AG04450 (cell line): ENCODE results near the gene NUDT9. TPM values are rescaled to one million over a fixed set of nuclear protein-coding genes. Genes with fewer than 3 reads are reported as not detected.

Source experiments
- CTCF ChIA-PET: fragments of 300-600, 350-600 bp; formaldehyde crosslinking; extraction: SDS; loops from one replicate; lab custom pipeline; 2022; ENCODE audit warnings: antibody characterized with exemption, inconsistent platforms; lab: Charles Lee
- POLR2A ChIA-PET: fragments of 350-600 bp; formaldehyde crosslinking; extraction: SDS; loops from one replicate; lab custom pipeline; 2021; ENCODE audit warnings: antibody characterized with exemption, inconsistent platforms; lab: Yijun Ruan, JAX
- DNase-seq: peaks from one replicate; pipeline ENCODE4 v3.0.0-alpha.2; 2011; ENCODE audit warnings: low read depth, low spot score
- H3K27ac ChIP-seq: one replicate; pipeline ENCODE4 v1.5.1; 2012; ENCODE audit warnings: low read depth, low read length, control low read depth
- H3K27me3 ChIP-seq: one replicate; pipeline ENCODE4 v1.6.0; 2012; ENCODE audit warnings: low read length; ENCODE audit not compliant: control insufficient read depth, insufficient read depth
- H3K4me3 ChIP-seq: 2 replicates; pipeline ENCODE4 v1.5.1; 2011; ENCODE audit warnings: mild to moderate bottlenecking, low read depth, low read length, control low read depth
- H3K9me3 ChIP-seq: 2 replicates; pipeline ENCODE4 v1.5.1; 2012; ENCODE audit warnings: low read length; ENCODE audit not compliant: control insufficient read depth, insufficient read depth
- polyA plus RNA-seq: library from polyadenylated mRNA; depleted of rRNA; stranded (reverse); fragments of >200 nt; gene quantifications from 2 replicates; pipeline ENCODE4 v1.2.3, GENCODE V29; 2011
- TF ChIP-seq, protein P1 (sequence below): IDR thresholded peaks from 2 replicates; pipeline ENCODE4 v1.5.1; 2011; ENCODE audit warnings: low read depth, low read length, control low read depth, inconsistent platforms

NUDT9 gene
- polyA plus RNA-seq, 1 experiment, result 31.4 TPM

DNA sequence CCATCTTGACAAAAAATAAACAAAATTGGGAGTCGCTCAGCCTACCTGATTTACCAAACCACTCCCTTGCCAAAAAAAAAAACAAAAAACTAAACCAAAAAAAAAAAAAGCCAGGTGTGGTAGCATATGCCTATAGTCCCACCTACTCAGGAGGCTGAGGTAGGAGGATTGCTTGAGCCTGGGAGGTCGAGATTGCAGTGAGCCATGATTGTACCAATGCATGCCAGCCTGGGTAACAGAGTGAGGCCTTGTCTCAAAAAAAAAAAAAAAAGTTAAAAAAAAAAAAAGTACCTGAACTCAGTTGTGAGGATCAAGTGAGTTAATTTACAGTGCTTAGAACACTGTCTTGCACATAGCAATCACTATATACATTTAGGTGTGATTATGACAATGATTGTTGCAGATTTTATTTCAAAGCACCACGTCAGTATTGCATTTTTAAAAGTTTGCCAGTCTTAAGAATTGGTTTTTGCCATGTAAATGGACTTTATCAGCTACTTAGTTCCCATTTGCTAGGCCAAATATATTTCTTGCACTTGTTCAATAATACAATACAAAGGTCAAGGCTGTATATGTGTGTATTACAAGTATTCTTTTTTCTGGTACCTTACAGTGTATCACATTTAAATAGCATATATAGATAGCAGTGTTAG lies 4.6 kb downstream of the NUDT9 start:
- H3K4me3 ChIP-seq, result no peak overlapping the region
- CTCF ChIA-PET, result no interaction called here
- no peaks in the 10 kb centered on the region for H3K27me3 ChIP-seq
- H3K27ac ChIP-seq, result no peak overlapping the region
- POLR2A ChIA-PET, result no interaction called here
- TF ChIP-seq, protein P1, sequence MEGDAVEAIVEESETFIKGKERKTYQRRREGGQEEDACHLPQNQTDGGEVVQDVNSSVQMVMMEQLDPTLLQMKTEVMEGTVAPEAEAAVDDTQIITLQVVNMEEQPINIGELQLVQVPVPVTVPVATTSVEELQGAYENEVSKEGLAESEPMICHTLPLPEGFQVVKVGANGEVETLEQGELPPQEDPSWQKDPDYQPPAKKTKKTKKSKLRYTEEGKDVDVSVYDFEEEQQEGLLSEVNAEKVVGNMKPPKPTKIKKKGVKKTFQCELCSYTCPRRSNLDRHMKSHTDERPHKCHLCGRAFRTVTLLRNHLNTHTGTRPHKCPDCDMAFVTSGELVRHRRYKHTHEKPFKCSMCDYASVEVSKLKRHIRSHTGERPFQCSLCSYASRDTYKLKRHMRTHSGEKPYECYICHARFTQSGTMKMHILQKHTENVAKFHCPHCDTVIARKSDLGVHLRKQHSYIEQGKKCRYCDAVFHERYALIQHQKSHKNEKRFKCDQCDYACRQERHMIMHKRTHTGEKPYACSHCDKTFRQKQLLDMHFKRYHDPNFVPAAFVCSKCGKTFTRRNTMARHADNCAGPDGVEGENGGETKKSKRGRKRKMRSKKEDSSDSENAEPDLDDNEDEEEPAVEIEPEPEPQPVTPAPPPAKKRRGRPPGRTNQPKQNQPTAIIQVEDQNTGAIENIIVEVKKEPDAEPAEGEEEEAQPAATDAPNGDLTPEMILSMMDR, result no peak
- H3K9me3 ChIP-seq, result no peaks in the 10 kb centered on the region; the same call in 1 of the 2 replicates
- DNase-seq, result no peak

DNA sequence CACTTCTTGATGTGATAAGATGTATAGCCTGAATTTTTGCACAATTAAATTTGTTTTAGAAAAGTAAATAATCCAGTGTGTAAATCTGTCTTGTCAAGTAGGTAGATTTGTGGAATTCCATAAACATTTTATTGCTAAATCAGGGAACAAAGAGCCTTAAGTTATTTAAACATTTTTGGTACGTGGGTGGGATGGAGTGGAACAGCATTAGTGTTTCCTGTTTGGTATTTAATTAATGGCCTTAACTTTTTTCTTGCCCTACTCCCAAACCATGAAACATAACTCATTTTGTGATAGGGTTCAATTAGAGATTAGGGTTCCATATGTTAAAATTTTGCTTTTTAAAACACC lies 5.1 kb downstream of the NUDT9 start:
- TF ChIP-seq, protein P1, result no peak
- Histone ChIP-seq H3K9me3 (no peaks in the 10 kb centered on the region; the same call in 1 of the 2 replicates), H3K27me3 (no peaks in the 10 kb centered on the region), H3K27ac (no peak overlapping the region), H3K4me3 (no peak overlapping the region)
- POLR2A ChIA-PET, result no interaction called here
- CTCF ChIA-PET, result no interaction called here
- DNase-seq, result no peak

DNA sequence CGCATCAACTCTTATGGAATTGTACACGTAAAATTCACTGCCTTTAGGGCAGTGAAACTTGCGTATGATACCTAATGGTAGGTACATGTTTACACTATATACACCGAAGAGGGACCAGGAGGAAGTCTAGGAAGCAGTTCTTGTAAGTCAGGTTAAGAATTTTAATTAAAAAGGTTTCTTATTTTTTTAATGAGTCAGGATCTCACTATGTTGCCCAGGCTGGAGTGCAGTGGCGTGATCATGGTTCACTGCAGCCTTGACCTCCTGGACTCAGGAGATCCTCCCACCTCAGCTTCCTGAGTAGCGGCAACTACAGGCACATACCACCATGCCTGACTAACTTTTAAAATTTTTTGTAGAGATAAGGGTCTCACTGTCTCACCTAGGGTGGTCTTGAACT lies 6.6 kb downstream of the NUDT9 start:
- POLR2A ChIA-PET, result no interaction called here

DNA sequence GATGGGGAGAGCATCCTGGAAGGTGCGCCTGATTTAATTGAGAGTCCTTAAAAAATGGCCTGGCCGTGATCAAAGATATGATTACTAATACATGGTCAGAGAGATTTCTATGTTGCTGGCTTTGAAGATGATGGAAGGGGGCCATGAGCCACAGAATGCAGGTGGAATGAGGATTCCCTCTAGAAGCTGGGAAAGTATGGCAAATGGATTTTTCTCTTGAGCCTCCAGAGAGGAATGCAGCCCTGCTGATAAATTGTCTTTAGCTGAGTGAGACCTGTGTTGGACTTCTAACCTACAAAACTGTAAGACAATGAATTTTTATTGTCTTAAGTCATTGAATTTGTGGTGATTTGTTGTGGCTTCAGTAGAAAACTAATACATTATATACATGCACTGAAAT lies 7.7 kb downstream of the NUDT9 start:
- no peak overlapping the region for H3K27ac ChIP-seq

More for the DNA sequence above, 6.6 kb downstream of the NUDT9 start:
- CTCF ChIA-PET, result interaction anchor here (0.6 kb wide), 1 partner anchor 57 kb away, joined by 4 read pairs; no protein-coding TSS in a partner anchor
- Histone ChIP-seq H3K27me3 (no peaks in the 10 kb centered on the region), H3K9me3 (no peaks in the 10 kb centered on the region; the same call in 1 of the 2 replicates), H3K27ac (no peak overlapping the region), H3K4me3 (no peak overlapping the region)
- no peak for DNase-seq
- TF ChIP-seq, protein P1, result no peak

DNA sequence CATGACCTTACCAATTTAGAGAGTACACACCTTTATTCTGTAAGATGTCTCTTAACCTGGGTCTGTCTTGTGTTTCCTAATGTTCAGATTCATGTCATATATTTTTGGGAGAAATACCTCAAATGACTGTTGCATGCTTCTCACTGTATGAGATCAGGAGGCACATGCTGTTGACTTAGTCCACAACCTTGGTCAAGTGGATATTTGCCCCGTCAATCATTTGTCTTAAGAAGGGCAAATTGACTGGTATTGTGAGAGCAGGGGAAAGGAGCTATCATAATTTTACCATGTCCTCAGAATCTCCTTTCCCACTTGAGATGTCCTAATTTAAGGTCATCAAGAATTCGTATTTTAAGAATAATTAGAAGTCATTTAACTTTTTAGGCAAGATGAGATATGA lies 11.0 kb downstream of the NUDT9 start:
- ChIA-PET CTCF (no interaction called here), POLR2A (no interaction called here)
- Histone ChIP-seq H3K27me3 (no peaks in the 10 kb centered on the region), H3K27ac (no peak overlapping the region), H3K4me3 (no peak overlapping the region), H3K9me3 (no peaks in the 10 kb centered on the region)
- TF ChIP-seq, protein P1, result no peak
- DNase-seq, result no peak

More for the DNA sequence above, 7.7 kb downstream of the NUDT9 start:
- no peak overlapping the region for H3K4me3 ChIP-seq
- CTCF ChIA-PET, result no interaction called here
- no peaks in the 10 kb centered on the region for H3K9me3 ChIP-seq
- TF ChIP-seq, protein P1, result no peak
- DNase-seq, result no peak
- no peaks in the 10 kb centered on the region for H3K27me3 ChIP-seq
- POLR2A ChIA-PET, result no interaction called here
